A549 (cell line): ENCODE measurements around the gene SKP1.

Experiments used
- CTCF ChIP-seq: fragments of >200 bp; sonication (Bioruptor Twin); formaldehyde crosslinking; IDR thresholded peaks from 3 replicates; pipeline ENCODE4 v1.5.1; 2016
- NFE2L2 ChIP-seq: fragments of 150-350 bp; conservative IDR thresholded peaks from 2 replicates; pipeline ENCODE4 v1.6.1; 2014; ENCODE audit warnings: low read length
- RFX5 ChIP-seq: fragments of 450-650 bp; IDR thresholded peaks from 2 replicates; pipeline ENCODE4 v1.7.1; 2014; ENCODE audit warnings: antibody characterized with exemption, mild to moderate bottlenecking, moderate library complexity

GRCh38 chr5:134119720-134120119 lies 57.0 kb downstream of the SKP1 start:
- no peak for TF ChIP-seq CTCF
- TF ChIP-seq RFX5: no peak
- TF ChIP-seq NFE2L2: no peak
